Kidney epithelial cell (primary cell): ENCODE data around the gene TAS1R3. TPM values are rescaled to one million over a fixed set of nuclear protein-coding genes. Genes with fewer than 3 reads are reported as not detected.
A peak's percentile ranks its signal among the peaks of the same experiment; 100 is the strongest.

ENCODE experiments used
- DNase-seq: peaks from one replicate; pipeline ENCODE4 v3.0.0-alpha.2; 2010; ENCODE audit warnings: low read depth
- H3K27me3 ChIP-seq: 2 replicates; pipeline ENCODE4 v1.6.0; 2011; ENCODE audit warnings: low read length; ENCODE audit not compliant: control insufficient read depth, insufficient read depth
- H3K36me3 ChIP-seq: 2 replicates; pipeline ENCODE4 v1.5.1; 2011; ENCODE audit warnings: low read length; ENCODE audit not compliant: control insufficient read depth, insufficient read depth
- H3K4me3 ChIP-seq: 2 replicates; pipeline ENCODE4 v1.5.1; 2011; ENCODE audit warnings: low read depth, mild to moderate bottlenecking, control low read depth, low read length
- total RNA-seq: library from RNA; depleted of rRNA; stranded (reverse); fragments of >200 nt; gene quantifications from 2 replicates; pipeline ENCODE4 v1.2.3, GENCODE V29; 2015
- TF ChIP-seq, protein P1 (sequence below): IDR thresholded peaks from 2 replicates; pipeline ENCODE4 v1.5.1; 2011; ENCODE audit warnings: mild to moderate bottlenecking, moderate library complexity, low read length, control low read depth, inconsistent platforms; ENCODE audit not compliant: insufficient read depth, poor library complexity, severe bottlenecking

Gene TAS1R3
- total RNA-seq, 1 donor from 2014 or later = 0.08 TPM

GRCh38 chr1:1371746-1372711 lies 40.9 kb downstream of the TAS1R3 start:
- Histone ChIP-seq H3K27me3 (no peaks in the 10 kb centered on the region), H3K4me3 (no peak overlapping the region), H3K36me3 (no peaks in the 10 kb centered on the region)
- TF ChIP-seq, protein P1, sequence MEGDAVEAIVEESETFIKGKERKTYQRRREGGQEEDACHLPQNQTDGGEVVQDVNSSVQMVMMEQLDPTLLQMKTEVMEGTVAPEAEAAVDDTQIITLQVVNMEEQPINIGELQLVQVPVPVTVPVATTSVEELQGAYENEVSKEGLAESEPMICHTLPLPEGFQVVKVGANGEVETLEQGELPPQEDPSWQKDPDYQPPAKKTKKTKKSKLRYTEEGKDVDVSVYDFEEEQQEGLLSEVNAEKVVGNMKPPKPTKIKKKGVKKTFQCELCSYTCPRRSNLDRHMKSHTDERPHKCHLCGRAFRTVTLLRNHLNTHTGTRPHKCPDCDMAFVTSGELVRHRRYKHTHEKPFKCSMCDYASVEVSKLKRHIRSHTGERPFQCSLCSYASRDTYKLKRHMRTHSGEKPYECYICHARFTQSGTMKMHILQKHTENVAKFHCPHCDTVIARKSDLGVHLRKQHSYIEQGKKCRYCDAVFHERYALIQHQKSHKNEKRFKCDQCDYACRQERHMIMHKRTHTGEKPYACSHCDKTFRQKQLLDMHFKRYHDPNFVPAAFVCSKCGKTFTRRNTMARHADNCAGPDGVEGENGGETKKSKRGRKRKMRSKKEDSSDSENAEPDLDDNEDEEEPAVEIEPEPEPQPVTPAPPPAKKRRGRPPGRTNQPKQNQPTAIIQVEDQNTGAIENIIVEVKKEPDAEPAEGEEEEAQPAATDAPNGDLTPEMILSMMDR = peak; percentile 93
- DNase-seq = no peak

GRCh38 chr1:1373051-1373814 lies 42.2 kb downstream of the TAS1R3 start:
- no peak for DNase-seq
- Histone ChIP-seq H3K27me3 (no peaks in the 10 kb centered on the region), H3K36me3 (no peaks in the 10 kb centered on the region), H3K4me3 (no peak overlapping the region)
- TF ChIP-seq, protein P1 = no peak

GRCh38 chr1:1373815-1374588 lies 42.9 kb downstream of the TAS1R3 start:
- Histone ChIP-seq H3K27me3 (no peaks in the 10 kb centered on the region), H3K4me3 (peak overlapping the region; percentile 96), H3K36me3 (no peaks in the 10 kb centered on the region)
- TF ChIP-seq, protein P1 = no peak
- no peak for DNase-seq

GRCh38 chr1:1374589-1374928 lies 43.5 kb downstream of the TAS1R3 start:
- Histone ChIP-seq H3K4me3 (peak overlapping the region; percentile 96), H3K36me3 (no peaks in the 10 kb centered on the region), H3K27me3 (no peaks in the 10 kb centered on the region)
- no peak for DNase-seq
- TF ChIP-seq, protein P1 = no peak

DNA sequence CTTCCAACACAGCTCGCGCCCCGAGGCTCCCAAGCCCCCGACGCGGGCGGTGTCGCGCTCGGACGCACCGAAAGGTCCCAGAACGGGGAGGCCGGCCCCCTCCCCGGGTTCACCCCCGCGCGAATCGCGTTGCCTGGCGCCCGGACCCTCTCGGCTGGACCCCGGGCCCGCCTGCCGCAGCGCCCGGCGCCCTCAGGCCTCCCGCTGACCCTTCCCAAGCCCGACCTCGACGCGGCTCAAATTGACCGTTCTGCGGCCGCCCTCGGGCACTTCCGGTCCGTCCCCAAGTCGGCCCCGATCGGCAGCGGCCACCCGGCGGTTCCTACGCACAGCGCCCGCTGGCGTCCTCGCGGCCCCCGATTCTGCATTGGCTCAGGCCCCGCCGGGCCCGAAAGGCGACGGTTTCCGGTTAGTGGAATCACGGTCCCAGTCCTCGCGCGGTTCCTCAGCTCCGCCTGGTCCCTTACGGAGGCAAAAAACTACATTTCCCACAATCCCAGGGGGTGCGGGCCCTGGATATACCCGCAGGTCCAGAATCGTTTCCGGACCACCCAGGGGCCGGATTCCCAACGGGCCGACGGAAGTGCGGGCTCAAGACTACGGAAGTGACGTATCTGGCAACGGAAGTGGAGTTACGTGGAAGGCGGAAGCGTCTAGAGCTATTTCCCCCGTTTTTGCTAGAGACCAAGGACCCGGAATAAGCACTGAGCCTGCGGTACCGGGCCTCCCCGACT lies 44.0 kb downstream of the TAS1R3 start, which contains the start of gene AURKAIP1:
Gene AURKAIP1, minus strand, starts transcription at position 279 of the 734 bp plus-strand sequence. CDS start 451 bp downstream, outside the sequence.
- DNase-seq = peak; percentile 99
- H3K27me3 ChIP-seq = no peaks in the 10 kb centered on the region
- TF ChIP-seq, protein P1 = peak; percentile 17
- peak within 1 kb of the TSS; percentile 96 for H3K4me3 ChIP-seq
- H3K36me3 ChIP-seq = no peaks in the 10 kb centered on the region
